Pulmonary artery endothelial cell (primary cell): Measurements from ENCODE around the gene HOXB13. TPM values are rescaled to one million over a fixed set of nuclear protein-coding genes. Genes with fewer than 3 reads are reported as not detected.

Experiments
- DNase-seq: peaks from one replicate; pipeline ENCODE4 v3.0.0-alpha.2; 2011; ENCODE audit warnings: low read depth, low spot score
- total RNA-seq: library from RNA; depleted of rRNA; stranded (reverse); fragments of >200 nt; gene quantifications from 2 replicates; pipeline ENCODE4 v1.2.3, GENCODE V29; 2014

The HOXB13 gene
- total RNA-seq = not detected in 2 replicates

GRCh38 chr17:48728232-48729231 is at the start of gene HOXB13:
HOXB13 (minus strand) TSS chr17:48728750; CDS start chr17:48728593, 157 bp downstream.
- DNase-seq = no peak

GRCh38 chr17:48776602-48777001 is 48.1 kb upstream of the HOXB13 start:
- no peak for DNase-seq

- no peak for DNase-seq
Observed at GRCh38 chr17:48773245-48773644, 44.7 kb upstream of the HOXB13 start.

GRCh38 chr17:48770954-48771353 is 42.4 kb upstream of the HOXB13 start:
- DNase-seq = no peak

- DNase-seq = no peak
Observed at GRCh38 chr17:48769009-48769675, 40.6 kb upstream of the HOXB13 start.

GRCh38 chr17:48767263-48767774 is 38.8 kb upstream of the HOXB13 start:
- no peak for DNase-seq

GRCh38 chr17:48761114-48761513 is 32.6 kb upstream of the HOXB13 start:
- DNase-seq = no peak

GRCh38 chr17:48760411-48760810 is 31.9 kb upstream of the HOXB13 start:
- DNase-seq = no peak

GRCh38 chr17:48759288-48759687 is 30.7 kb upstream of the HOXB13 start:
- no peak for DNase-seq

GRCh38 chr17:48757524-48757961 is 29.0 kb upstream of the HOXB13 start:
- no peak for DNase-seq

GRCh38 chr17:48756830-48757251 is 28.3 kb upstream of the HOXB13 start:
- DNase-seq = no peak

- DNase-seq = no peak
Observed at GRCh38 chr17:48755356-48755755, 26.8 kb upstream of the HOXB13 start.

- no peak for DNase-seq
Observed at GRCh38 chr17:48754500-48755261, 26.1 kb upstream of the HOXB13 start.

- DNase-seq = no peak
Observed at GRCh38 chr17:48753794-48754499, 25.4 kb upstream of the HOXB13 start.

- DNase-seq = no peak
Observed at GRCh38 chr17:48752399-48753288, 24.1 kb upstream of the HOXB13 start.

- DNase-seq = no peak
Observed at GRCh38 chr17:48751733-48752398, 23.3 kb upstream of the HOXB13 start.

GRCh38 chr17:48751172-48751571 is 22.6 kb upstream of the HOXB13 start:
- DNase-seq = no peak

- no peak for DNase-seq
Observed at GRCh38 chr17:48749621-48750553, 21.3 kb upstream of the HOXB13 start.
